CD14-positive monocyte (primary cell): ENCODE results near the gene RFXANK. TPM values are rescaled to one million over a fixed set of nuclear protein-coding genes. Genes with fewer than 3 reads are reported as not detected.

ENCODE experiments used
- DNase-seq, 3 donors: peaks; one replicate each; pipeline ENCODE4 v3.0.0-alpha.2; 2011 to 2022
- H2AFZ ChIP-seq: 2 replicates; pipeline ENCODE4 v1.6.0; 2012; ENCODE audit warnings: mild to moderate bottlenecking, low read depth, low read length, inconsistent platforms; ENCODE audit not compliant: insufficient read depth, poor library complexity, severe bottlenecking
- H3K27ac ChIP-seq, 2 donors: 1 replicate in 1 of 2; 2 replicates in 1 of 2; pipeline ENCODE4 v1.5.1; 2012 to 2013; ENCODE audit warnings: low read length in 2 of 2, control low read depth in 1 of 2, inconsistent platforms in 1 of 2, low read depth in 1 of 2, mild to moderate bottlenecking in 1 of 2
- H3K27me3 ChIP-seq, 2 donors: one replicate each; pipeline versions ENCODE4 v1.6.0 to v1.6.1; 2011 to 2013; ENCODE audit warnings: low read length in 2 of 2; ENCODE audit not compliant: control insufficient read depth in 2 of 2, insufficient read depth in 2 of 2
- H3K36me3 ChIP-seq, 2 donors: replicated peaks in 1 of 2; 1 replicate in 1 of 2; 2 replicates in 1 of 2; pipeline versions ENCODE4 v1.5.1 to v1.6.1; 2012 to 2013; ENCODE audit warnings: low read length in 2 of 2, control low read depth in 1 of 2, inconsistent platforms in 1 of 2, mild to moderate bottlenecking in 1 of 2; ENCODE audit not compliant: insufficient read depth in 2 of 2, control insufficient read depth in 1 of 2
- H3K4me1 ChIP-seq, 2 donors: 1 replicate in 1 of 2; 2 replicates in 1 of 2; pipeline versions ENCODE4 v1.5.1 to v1.6.1; 2012 to 2013; ENCODE audit warnings: low read length in 2 of 2, control low read depth in 1 of 2, inconsistent platforms in 1 of 2, mild to moderate bottlenecking in 1 of 2, moderate library complexity in 1 of 2; ENCODE audit not compliant: insufficient read depth in 2 of 2, control insufficient read depth in 1 of 2
- H3K4me2 ChIP-seq: replicated peaks from 2 replicates; pipeline ENCODE3; 2012; ENCODE audit warnings: low read length, moderate library complexity, mild to moderate bottlenecking; ENCODE audit not compliant: poor library complexity, severe bottlenecking; ENCODE audit errors: extremely low read depth
- H3K4me3 ChIP-seq, 3 experiments: fragments of 200-600 bp in 1 of 3; sonication (generic) in 1 of 3; replicated peaks in 1 of 3; 1 replicate in 2 of 3; 2 replicates in 1 of 3; pipeline ENCODE4 v1.5.1; 2011 to 2013; ENCODE audit warnings: low read length in 3 of 3, mild to moderate bottlenecking in 3 of 3, control low read depth in 2 of 3, low read depth in 2 of 3, inconsistent platforms in 1 of 3, moderate library complexity in 1 of 3
- H3K79me2 ChIP-seq: 2 replicates; pipeline ENCODE4 v1.6.0; 2012; ENCODE audit warnings: mild to moderate bottlenecking, control low read depth, inconsistent platforms, low read length, moderate library complexity; ENCODE audit not compliant: insufficient read depth
- H3K9ac ChIP-seq: 2 replicates; pipeline ENCODE4 v1.6.0; 2017; ENCODE audit warnings: low read length, mild to moderate bottlenecking; ENCODE audit not compliant: insufficient read depth, poor library complexity, severe bottlenecking
- H3K9me3 ChIP-seq, 2 donors: replicated peaks in 1 of 2; 1 replicate in 1 of 2; 2 replicates in 1 of 2; pipeline versions ENCODE4 v1.5.1 to v1.6.1; 2012 to 2013; ENCODE audit warnings: low read length in 2 of 2, control low read depth in 1 of 2; ENCODE audit not compliant: control insufficient read depth in 1 of 2, insufficient read depth in 1 of 2
- H4K20me1 ChIP-seq: 2 replicates; pipeline ENCODE4 v1.6.0; 2012; ENCODE audit warnings: mild to moderate bottlenecking, low read length, control low read depth, moderate library complexity; ENCODE audit not compliant: insufficient read depth
- H3K27ac Mint-ChIP-seq, 7 donors: one replicate each; pipeline ENCODE4 v1.8.0; 2020; ENCODE audit warnings: mild to moderate bottlenecking in 7 of 7, mixed read lengths in 7 of 7, moderate library complexity in 6 of 7, inconsistent platforms in 2 of 7
- H3K27me3 Mint-ChIP-seq, 3 donors: one replicate each; pipeline ENCODE4 v1.8.0; 2021 to 2022; ENCODE audit warnings: low read depth in 3 of 3, mild to moderate bottlenecking in 3 of 3, mixed read lengths in 3 of 3, moderate library complexity in 3 of 3, inconsistent platforms in 1 of 3
- H3K36me3 Mint-ChIP-seq, 2 donors: one replicate each; pipeline ENCODE4 v1.8.0; 2020; ENCODE audit warnings: mixed read lengths in 2 of 2, inconsistent platforms in 1 of 2, mild to moderate bottlenecking in 1 of 2
- H3K4me1 Mint-ChIP-seq: one replicate; pipeline ENCODE4 v1.8.0; 2020; ENCODE audit warnings: mild to moderate bottlenecking, mixed read lengths
- H3K4me3 Mint-ChIP-seq, 2 donors: one replicate each; pipeline ENCODE4 v1.8.0; 2020; ENCODE audit warnings: mild to moderate bottlenecking in 2 of 2, mixed read lengths in 2 of 2, moderate library complexity in 1 of 2
- H3K9me3 Mint-ChIP-seq, 7 donors: one replicate each; pipeline ENCODE4 v1.8.0; 2020 to 2022; ENCODE audit warnings: mixed read lengths in 7 of 7, mild to moderate bottlenecking in 6 of 7, moderate library complexity in 6 of 7, inconsistent platforms in 2 of 7
- WGBS: methylation state at CpG from one replicate; pipeline ENCODE4 v1.1.5; 2013; ENCODE audit warnings: missing lambda C conversion rate; ENCODE audit not compliant: insufficient coverage; 5-methylcytosine and 5-hydroxymethylcytosine counted together
- intact Hi-C, 2 donors: fragments of 100-400 bp; cut with micrococcal nuclease; formaldehyde crosslinking; loops; one replicate each; pipeline versions ENCODE4 v1.15.0 to v1.15.1; 2023
- polyA plus RNA-seq, 3 donors: library from polyadenylated mRNA; depleted of rRNA in 1 of 3; unstranded in 2 of 3; stranded (reverse) in 1 of 3; fragments of 300-500 nt in 2 of 3; fragments of >200 nt in 1 of 3; fragmentation: Illumina TruSeq in 2 of 3; gene quantifications; 1 replicate in 2 of 3; 2 replicates in 1 of 3; pipeline ENCODE4 v1.2.3, GENCODE V29; 2012 to 2021
- small RNA-seq: library from RNA; depleted of rRNA; stranded (forward); fragments of <200 nt; gene quantifications from one replicate; pipeline ENCODE3, GENCODE V24; 2012; ENCODE audit warnings: low read depth; ENCODE audit not compliant: insufficient read length
- TF ChIP-seq, protein P1 (sequence below): fragments of 200-600 bp; IDR thresholded peaks from one replicate; pipeline ENCODE4 v1.8.0; 2022; ENCODE audit warnings: antibody characterized with exemption, mild to moderate bottlenecking

RFXANK gene
- polyA plus RNA-seq, 3 donors, result 62.2 to 98.2 (median 66.6) TPM

DNA sequence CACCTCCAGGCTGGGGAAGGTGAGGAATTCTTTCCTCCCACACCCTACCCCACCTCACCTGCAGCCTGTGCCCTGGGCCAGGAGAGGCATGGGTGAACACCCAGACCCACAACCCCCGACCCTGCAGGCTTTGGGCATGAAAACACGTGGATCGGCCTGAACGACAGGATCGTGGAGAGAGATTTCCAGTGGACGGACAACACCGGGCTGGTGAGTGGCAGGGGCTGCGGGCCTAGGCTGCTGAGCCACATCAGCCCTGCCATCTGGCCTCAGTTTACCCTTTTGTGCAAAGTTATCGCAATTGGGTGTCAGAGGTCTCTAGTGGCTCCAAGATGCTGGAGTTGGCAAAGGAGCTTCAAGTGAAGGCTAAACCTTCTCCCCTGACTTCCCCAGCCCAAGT lies 48.4 kb downstream of the RFXANK start:
- peaks cover 6 to 14% (median 11%) of the 10 kb centered on the region in 7 donors for H3K9me3 Mint-ChIP-seq
- no peak overlapping the region for H3K9ac ChIP-seq
- H3K79me2 ChIP-seq, result no peaks in the 10 kb centered on the region
- peaks cover 4 to 16% (median 7%) of the 10 kb centered on the region in 3 donors for H3K27me3 Mint-ChIP-seq
- no peaks in the 10 kb centered on the region for H3K4me1 Mint-ChIP-seq
- no peak overlapping the region for H3K4me3 Mint-ChIP-seq
- no peaks in the 10 kb centered on the region for H3K36me3 ChIP-seq
- no peak overlapping the region for H3K27ac ChIP-seq
- 93% methylated on average over 7 of the region's 9 CpGs for WGBS
- no peaks in the 10 kb centered on the region for H3K4me1 ChIP-seq
- H3K27me3 ChIP-seq, result no peaks in the 10 kb centered on the region
- peaks cover 5 to 7% of the 10 kb centered on the region in 2 donors for H3K9me3 ChIP-seq
- TF ChIP-seq, protein P1, sequence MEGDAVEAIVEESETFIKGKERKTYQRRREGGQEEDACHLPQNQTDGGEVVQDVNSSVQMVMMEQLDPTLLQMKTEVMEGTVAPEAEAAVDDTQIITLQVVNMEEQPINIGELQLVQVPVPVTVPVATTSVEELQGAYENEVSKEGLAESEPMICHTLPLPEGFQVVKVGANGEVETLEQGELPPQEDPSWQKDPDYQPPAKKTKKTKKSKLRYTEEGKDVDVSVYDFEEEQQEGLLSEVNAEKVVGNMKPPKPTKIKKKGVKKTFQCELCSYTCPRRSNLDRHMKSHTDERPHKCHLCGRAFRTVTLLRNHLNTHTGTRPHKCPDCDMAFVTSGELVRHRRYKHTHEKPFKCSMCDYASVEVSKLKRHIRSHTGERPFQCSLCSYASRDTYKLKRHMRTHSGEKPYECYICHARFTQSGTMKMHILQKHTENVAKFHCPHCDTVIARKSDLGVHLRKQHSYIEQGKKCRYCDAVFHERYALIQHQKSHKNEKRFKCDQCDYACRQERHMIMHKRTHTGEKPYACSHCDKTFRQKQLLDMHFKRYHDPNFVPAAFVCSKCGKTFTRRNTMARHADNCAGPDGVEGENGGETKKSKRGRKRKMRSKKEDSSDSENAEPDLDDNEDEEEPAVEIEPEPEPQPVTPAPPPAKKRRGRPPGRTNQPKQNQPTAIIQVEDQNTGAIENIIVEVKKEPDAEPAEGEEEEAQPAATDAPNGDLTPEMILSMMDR, result no peak
- no peak overlapping the region for H2AFZ ChIP-seq
- H3K36me3 Mint-ChIP-seq, result no peaks in the 10 kb centered on the region
- DNase-seq, result no peak
- intact Hi-C loops, result no loop called here
- no peak overlapping the region for H3K27ac Mint-ChIP-seq
- H3K4me2 ChIP-seq, result no peak overlapping the region
- H3K4me3 ChIP-seq, result no peak overlapping the region
- no peaks in the 10 kb centered on the region for H4K20me1 ChIP-seq

DNA sequence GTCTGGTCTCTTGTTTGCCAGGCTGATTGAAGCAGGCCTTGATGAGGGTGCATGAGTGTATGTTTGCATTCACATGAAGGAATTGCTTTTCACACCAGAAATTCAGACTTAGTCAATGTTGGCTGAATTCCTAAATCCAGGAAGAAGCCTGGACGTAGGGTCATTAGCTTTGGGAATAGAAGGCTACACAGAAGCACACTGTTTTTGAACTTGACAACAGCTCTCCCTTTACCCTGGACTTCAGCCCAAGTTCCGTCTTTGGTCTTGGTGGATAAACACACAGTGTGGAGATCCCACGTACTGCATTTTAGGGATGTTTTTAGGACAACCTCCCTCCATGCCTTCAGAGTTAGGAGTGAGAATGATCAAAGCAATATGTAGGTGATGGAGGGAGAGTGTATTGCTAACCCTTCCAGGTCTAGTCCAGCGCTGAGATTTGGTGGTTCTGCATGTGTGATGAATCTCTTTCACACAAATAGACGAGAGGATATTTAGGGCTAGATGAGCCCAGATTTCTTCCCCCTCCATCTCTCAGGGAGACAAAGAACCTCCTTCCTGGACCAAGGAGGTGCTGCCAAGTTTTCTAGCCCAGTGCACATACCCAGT lies 58.2 kb downstream of the RFXANK start:
- TF ChIP-seq, protein P1, result no peak
- no peak overlapping the region for H3K27ac ChIP-seq
- H3K9ac ChIP-seq, result no peak overlapping the region
- WGBS, result 86% methylated on average over 1 of the region's 5 CpGs
- no peak overlapping the region for H3K4me2 ChIP-seq
- Mint-ChIP-seq H3K36me3 (no peaks in the 10 kb centered on the region), H3K4me3 (no peak overlapping the region), H3K9me3 (peaks cover 0 to 2% (median 0%) of the 10 kb centered on the region in 7 donors), H3K27ac (peak overlapping the region in 1 of 7 donors; percentile 80), H3K27me3 (peaks cover 16 to 29% (median 29%) of the 10 kb centered on the region in 3 donors), H3K4me1 (no peaks in the 10 kb centered on the region)
- no peaks in the 10 kb centered on the region for H3K4me1 ChIP-seq
- H3K4me3 ChIP-seq, result no peak overlapping the region
- H3K9me3 ChIP-seq, result no peaks in the 10 kb centered on the region
- intact Hi-C loops, result no loop called here
- no peaks in the 10 kb centered on the region for H3K27me3 ChIP-seq
- no peaks in the 10 kb centered on the region for H4K20me1 ChIP-seq
- H3K79me2 ChIP-seq, result no peaks in the 10 kb centered on the region
- no peak overlapping the region for H2AFZ ChIP-seq
- no peaks in the 10 kb centered on the region for H3K36me3 ChIP-seq
- DNase-seq, result no peak

Small RNA genes within 50 kb of the gene (small RNA-seq; reads per million reads assigned to genes)
- gene RNU6-1028P, result not detected

Other genes starting within 250 kb of the RFXANK start
- gene SUGP2, start 158.7 kb upstream of the RFXANK start, polyA plus RNA-seq, result 100 to 1,000 TPM in 1 of 3 donors, 1 to 10 TPM in 2; 7.6 to 143 (median 8.2) TPM
- 10 to 100 TPM; 22.3 to 29.6 (median 26.1) TPM for gene ARMC6, start 158.7 kb upstream of the RFXANK start, polyA plus RNA-seq
- 1 to 10 TPM in 2 of 3 donors, under 1 TPM in 1; 0.68 to 3.1 (median 1.1) TPM for gene SLC25A42, start 128.3 kb upstream of the RFXANK start, polyA plus RNA-seq
- gene TMEM161A, start 53.8 kb upstream of the RFXANK start, polyA plus RNA-seq, result 10 to 100 TPM; 14.3 to 22.5 (median 15.3) TPM
- 1 to 10 TPM in 1 of 3 donors, under 1 TPM in 2; 0.15 to 1.8 (median 0.30) TPM for gene MEF2B, start 22.0 kb upstream of the RFXANK start, polyA plus RNA-seq
- gene BORCS8, start 106 bp upstream of the RFXANK start, polyA plus RNA-seq, result 10 to 100 TPM; 31.6 to 44.1 (median 36.5) TPM
- gene NR2C2AP, start 11.2 kb downstream of the RFXANK start, polyA plus RNA-seq, result 1 to 10 TPM; 6.4 to 7.8 (median 6.4) TPM
- gene NCAN, start 19.7 kb downstream of the RFXANK start, polyA plus RNA-seq, result not detected
- not detected for gene TM6SF2, start 81.0 kb downstream of the RFXANK start, polyA plus RNA-seq
- 10 to 100 TPM; 17.4 to 38.8 (median 18.1) TPM for gene SUGP1, start 128.3 kb downstream of the RFXANK start, polyA plus RNA-seq
- gene MAU2, start 128.6 kb downstream of the RFXANK start, polyA plus RNA-seq, result 10 to 100 TPM in 2 of 3 donors, 1 to 10 TPM in 1; 7.4 to 68.4 (median 14.5) TPM
- 10 to 100 TPM in 1 of 3 donors, 1 to 10 TPM in 2; 8.0 to 35.9 (median 8.7) TPM for gene GATAD2A, start 213.4 kb downstream of the RFXANK start, polyA plus RNA-seq